ENCODE measurements around the gene C13orf46.

C13orf46 gene

GRCh38 chr13:113905942-113906341 is 67.9 kb downstream of the C13orf46 start:
- peak; percentile 5 for DNase-seq (ENCODE audit: low spot score)

GRCh38 chr13:113905018-113905417 is 68.9 kb downstream of the C13orf46 start:
- DNase-seq (ENCODE audit: low spot score), result peak; percentile 6

DNA sequence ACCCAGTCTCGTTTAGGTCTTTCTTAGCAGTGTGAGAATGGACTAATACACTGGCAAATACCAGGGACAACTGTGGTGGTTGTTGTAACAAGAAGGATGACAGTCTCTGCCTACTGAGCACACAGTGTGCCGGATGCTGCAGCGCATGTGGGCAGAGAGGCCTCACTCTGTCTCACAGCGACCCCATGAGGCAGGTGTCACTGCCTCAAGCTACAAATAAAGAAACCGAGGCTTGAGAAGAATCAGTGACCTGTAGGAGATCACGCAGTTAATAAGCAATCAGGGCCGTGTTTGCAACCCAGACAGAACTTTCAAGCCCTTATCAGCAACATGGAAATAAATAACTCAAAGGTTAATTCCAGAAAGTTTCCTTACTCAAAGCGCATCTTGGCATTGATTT is 69.5 kb downstream of the C13orf46 start:
- peak; percentile 50 for DNase-seq (ENCODE audit: low spot score)

GRCh38 chr13:113903912-113904311 is 70.0 kb downstream of the C13orf46 start:
- DNase-seq (ENCODE audit: low spot score), result peak; percentile 6
